ENCODE measurements around the gene MED16.

MED16 gene, protein sequence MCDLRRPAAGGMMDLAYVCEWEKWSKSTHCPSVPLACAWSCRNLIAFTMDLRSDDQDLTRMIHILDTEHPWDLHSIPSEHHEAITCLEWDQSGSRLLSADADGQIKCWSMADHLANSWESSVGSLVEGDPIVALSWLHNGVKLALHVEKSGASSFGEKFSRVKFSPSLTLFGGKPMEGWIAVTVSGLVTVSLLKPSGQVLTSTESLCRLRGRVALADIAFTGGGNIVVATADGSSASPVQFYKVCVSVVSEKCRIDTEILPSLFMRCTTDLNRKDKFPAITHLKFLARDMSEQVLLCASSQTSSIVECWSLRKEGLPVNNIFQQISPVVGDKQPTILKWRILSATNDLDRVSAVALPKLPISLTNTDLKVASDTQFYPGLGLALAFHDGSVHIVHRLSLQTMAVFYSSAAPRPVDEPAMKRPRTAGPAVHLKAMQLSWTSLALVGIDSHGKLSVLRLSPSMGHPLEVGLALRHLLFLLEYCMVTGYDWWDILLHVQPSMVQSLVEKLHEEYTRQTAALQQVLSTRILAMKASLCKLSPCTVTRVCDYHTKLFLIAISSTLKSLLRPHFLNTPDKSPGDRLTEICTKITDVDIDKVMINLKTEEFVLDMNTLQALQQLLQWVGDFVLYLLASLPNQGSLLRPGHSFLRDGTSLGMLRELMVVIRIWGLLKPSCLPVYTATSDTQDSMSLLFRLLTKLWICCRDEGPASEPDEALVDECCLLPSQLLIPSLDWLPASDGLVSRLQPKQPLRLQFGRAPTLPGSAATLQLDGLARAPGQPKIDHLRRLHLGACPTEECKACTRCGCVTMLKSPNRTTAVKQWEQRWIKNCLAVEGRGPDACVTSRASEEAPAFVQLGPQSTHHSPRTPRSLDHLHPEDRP

DNA sequence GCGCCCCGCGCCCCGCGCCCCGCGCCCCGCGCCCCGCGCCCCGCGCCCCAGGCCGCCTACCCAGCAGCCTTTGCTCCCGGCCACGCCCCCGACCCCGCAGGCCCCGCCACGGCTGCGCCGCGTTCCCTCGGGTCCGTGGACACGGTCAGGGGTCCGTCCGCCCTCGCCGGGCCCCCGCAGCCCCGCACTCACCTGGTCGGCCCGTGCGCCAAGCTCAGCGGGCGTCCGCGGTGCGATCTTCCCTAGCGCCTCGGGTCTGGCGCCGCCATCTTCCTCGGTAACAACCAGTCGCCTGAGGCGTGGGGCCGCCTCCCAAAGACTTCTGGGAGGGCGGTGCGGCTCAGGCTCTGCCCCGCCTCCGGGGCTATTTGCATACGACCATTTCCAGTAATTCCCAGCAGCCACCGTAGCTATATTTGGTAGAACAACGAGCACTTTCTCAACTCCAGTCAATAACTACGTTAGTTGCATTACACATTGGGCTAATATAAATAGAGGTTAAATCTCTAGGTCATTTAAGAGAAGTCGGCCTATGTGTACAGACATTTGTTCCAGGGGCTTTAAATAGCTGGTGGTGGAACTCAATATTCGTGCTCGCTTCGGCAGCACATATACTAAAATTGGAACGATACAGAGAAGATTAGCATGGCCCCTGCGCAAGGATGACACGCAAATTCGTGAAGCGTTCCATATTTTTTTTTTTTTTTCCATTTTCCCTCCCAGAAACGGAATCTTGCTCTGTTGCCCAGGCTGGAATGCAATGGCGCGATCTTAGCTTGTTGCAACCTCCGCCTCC lies at the start of gene MED16, which contains the start of gene RNU6-9:
TSS of gene MED16 (minus strand) at position 294 of the 796 bp plus-strand sequence. CDS start 2,056 bp downstream, outside the sequence.
TSS of gene RNU6-9 (plus strand) at position 591 of the 796 bp plus-strand sequence.
- no peaks in the 10 kb centered on the region for H3K9me3 Mint-ChIP-seq
- peak within 1 kb of the TSS; percentile 93 for H3K4me3 Mint-ChIP-seq
- peaks cover 13% of the 10 kb centered on the region for H3K4me1 Mint-ChIP-seq (ENCODE audit: low read depth)
- peaks cover 11% of the 10 kb centered on the region for H3K36me3 Mint-ChIP-seq (ENCODE audit: low read depth)
- H3K27me3 Mint-ChIP-seq (ENCODE audit: low read depth): no peaks in the 10 kb centered on the region
- H3K27ac Mint-ChIP-seq: peak within 1 kb of the TSS; percentile 96

DNA sequence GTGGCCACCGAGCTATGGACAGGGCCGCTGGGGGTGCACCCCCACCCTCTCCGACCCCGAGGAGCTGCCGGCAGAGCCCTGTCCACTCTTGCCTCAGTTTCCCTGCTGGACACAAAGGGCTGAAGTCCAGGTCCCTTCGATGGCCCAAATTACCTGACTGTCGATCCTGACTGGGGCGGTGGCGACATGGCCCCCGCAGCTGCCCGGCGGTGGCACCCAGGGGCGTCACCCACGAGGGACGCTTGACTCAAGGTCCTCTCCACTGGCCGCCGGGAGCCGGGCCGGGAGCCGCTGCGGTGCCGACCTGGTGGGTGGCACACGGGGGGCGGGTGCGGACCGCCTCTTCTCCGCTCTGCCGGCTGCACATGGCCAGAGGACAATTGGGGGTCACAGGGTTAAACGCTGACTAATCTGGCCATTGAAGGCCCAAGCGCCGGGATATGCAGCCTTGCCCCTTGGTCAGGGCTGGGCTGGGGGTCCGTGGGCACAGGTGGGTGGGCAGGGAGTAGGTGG lies 49.2 kb upstream of the MED16 start:
- no peak overlapping the region for H3K27ac Mint-ChIP-seq
- peaks cover 20% of the 10 kb centered on the region for H3K4me1 Mint-ChIP-seq (ENCODE audit: low read depth)
- H3K9me3 Mint-ChIP-seq: no peaks in the 10 kb centered on the region
- H3K36me3 Mint-ChIP-seq (ENCODE audit: low read depth): peaks cover 21% of the 10 kb centered on the region
- H3K4me3 Mint-ChIP-seq: no peak overlapping the region
- peaks cover 5% of the 10 kb centered on the region for H3K27me3 Mint-ChIP-seq (ENCODE audit: low read depth)

DNA sequence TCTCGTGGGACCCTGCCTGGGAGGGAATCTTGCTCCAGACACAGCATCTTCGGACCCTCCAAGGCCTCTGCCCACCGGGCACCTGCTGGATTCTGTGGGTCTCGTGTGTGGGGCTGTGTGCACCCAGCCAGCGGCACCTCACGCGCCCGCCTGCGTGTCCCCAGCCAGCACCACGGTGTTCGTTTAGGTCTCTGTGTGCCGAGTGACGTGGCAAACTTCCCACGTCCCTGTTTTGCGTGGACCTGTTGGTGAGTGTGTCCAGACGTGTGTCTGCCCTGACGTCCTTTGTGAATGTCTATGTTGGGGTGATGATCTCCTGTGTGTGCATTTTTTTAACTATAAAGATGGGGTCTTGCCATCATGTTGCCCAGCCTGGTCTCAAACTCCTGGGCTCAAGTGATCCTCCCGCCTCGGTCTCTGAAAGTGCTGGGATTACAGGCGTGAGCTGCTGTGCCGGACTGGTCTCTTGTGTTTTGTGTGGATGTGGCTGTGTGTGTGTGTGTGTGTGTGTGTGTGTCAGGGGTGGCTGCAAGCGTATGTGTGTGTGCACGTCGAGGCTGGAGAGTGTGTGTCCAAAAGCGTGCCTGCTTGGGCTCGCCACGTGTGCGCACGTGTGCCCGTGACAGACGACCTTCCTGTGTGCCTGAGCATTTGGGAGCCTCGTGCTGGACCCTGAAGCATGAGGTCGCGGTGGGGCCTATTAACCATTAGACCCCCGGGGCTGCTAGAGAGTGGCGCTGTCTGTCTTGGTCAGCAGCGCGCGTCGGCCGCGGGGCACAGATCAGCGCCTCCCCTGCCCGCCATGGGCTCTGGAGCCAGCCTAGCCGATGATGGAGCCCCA lies 48.5 kb upstream of the MED16 start:
- H3K27me3 Mint-ChIP-seq (ENCODE audit: low read depth): peaks cover 5% of the 10 kb centered on the region
- H3K27ac Mint-ChIP-seq: peak overlapping the region; percentile 49
- peaks cover 21% of the 10 kb centered on the region for H3K36me3 Mint-ChIP-seq (ENCODE audit: low read depth)
- H3K4me3 Mint-ChIP-seq: peak overlapping the region; percentile 67
- H3K9me3 Mint-ChIP-seq: no peaks in the 10 kb centered on the region
- H3K4me1 Mint-ChIP-seq (ENCODE audit: low read depth): peaks cover 22% of the 10 kb centered on the region

DNA sequence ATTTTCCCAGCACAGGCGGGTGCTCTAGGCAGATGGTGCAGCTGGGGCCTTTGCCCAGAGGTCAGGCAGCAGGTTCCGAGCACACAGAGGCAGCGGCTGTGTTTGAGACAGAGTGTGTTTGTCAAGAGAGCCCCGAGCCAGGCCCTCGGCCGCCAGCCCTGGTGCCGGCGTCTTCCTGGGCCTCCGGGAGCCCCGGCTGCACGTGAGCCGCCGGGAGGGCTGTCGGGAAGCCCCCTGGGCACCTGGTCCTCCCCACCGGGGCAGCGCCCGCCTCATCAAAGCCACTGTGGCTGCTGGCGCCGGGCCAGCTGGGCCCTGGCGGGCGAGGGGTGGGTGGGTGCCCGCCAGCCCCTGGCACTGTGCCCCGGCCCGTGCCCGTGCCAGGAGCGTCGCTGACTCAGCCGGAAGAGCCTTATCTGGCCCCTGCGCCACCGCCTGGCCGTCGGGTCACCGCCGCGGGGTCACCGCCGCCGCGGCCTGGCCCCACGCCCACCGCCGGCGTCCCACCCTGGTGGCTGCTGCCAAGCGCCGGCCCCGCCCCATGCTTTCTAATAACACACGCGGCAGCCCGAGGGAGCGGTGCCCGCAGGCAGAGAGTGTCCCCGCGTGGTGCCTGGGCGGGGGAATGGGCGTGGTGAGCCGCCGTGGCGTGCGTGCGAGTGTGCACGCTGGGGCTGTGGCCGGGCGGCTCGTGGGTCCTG lies 47.8 kb upstream of the MED16 start:
- Mint-ChIP-seq H3K9me3 (no peaks in the 10 kb centered on the region), H3K36me3 (ENCODE audit: low read depth) (peaks cover 21% of the 10 kb centered on the region), H3K27ac (no peak overlapping the region), H3K27me3 (ENCODE audit: low read depth) (peaks cover 5% of the 10 kb centered on the region), H3K4me3 (peak overlapping the region; percentile 77), H3K4me1 (ENCODE audit: low read depth) (peaks cover 22% of the 10 kb centered on the region)

DNA sequence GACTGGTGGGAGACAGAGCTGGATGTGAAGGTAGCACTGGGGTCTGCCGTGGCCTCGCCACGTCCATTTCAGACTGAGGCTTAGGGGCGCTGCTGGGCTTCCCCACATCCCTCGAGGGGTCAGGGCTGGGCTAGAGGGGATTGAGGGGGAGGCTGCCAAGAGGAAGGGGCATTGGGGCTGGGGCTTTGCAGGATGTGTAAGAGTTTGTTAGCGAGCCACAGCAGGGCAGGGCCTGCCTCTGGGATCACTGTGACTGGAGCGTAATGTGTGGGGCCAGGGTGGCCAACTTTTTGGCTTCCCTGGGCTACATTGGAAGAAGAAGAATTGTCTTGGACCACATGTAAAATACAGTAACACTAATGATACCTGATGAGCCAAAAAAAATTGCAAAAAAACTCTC lies 46.9 kb upstream of the MED16 start:
- peaks cover 22% of the 10 kb centered on the region for H3K4me1 Mint-ChIP-seq (ENCODE audit: low read depth)
- no peaks in the 10 kb centered on the region for H3K9me3 Mint-ChIP-seq
- peaks cover 5% of the 10 kb centered on the region for H3K27me3 Mint-ChIP-seq (ENCODE audit: low read depth)
- peak overlapping the region; percentile 77 for H3K4me3 Mint-ChIP-seq
- peaks cover 21% of the 10 kb centered on the region for H3K36me3 Mint-ChIP-seq (ENCODE audit: low read depth)
- no peak overlapping the region for H3K27ac Mint-ChIP-seq

DNA sequence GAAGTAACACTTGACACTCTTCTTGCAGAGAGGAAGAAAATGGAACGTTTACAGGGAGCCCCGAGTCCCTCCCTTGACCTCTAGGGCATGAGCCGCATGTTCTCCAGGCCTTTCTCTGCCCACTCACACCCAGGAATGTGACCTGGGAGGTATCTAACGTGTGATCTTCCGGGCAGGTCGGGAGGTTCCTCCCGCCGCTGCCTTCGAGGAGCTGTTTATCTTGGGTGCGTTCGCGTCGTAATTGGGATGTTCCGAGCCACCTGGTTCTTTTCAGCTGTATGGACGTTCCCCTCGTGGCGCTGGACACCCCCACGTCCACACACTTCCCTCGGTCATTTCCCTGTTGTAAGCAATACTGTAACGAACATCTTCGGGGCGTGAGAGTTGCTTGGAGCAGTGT lies 46.5 kb upstream of the MED16 start:
- peaks cover 21% of the 10 kb centered on the region for H3K36me3 Mint-ChIP-seq (ENCODE audit: low read depth)
- H3K9me3 Mint-ChIP-seq: no peaks in the 10 kb centered on the region
- H3K4me1 Mint-ChIP-seq (ENCODE audit: low read depth): peaks cover 22% of the 10 kb centered on the region
- H3K27ac Mint-ChIP-seq: no peak overlapping the region
- H3K4me3 Mint-ChIP-seq: no peak overlapping the region
- peaks cover 5% of the 10 kb centered on the region for H3K27me3 Mint-ChIP-seq (ENCODE audit: low read depth)

DNA sequence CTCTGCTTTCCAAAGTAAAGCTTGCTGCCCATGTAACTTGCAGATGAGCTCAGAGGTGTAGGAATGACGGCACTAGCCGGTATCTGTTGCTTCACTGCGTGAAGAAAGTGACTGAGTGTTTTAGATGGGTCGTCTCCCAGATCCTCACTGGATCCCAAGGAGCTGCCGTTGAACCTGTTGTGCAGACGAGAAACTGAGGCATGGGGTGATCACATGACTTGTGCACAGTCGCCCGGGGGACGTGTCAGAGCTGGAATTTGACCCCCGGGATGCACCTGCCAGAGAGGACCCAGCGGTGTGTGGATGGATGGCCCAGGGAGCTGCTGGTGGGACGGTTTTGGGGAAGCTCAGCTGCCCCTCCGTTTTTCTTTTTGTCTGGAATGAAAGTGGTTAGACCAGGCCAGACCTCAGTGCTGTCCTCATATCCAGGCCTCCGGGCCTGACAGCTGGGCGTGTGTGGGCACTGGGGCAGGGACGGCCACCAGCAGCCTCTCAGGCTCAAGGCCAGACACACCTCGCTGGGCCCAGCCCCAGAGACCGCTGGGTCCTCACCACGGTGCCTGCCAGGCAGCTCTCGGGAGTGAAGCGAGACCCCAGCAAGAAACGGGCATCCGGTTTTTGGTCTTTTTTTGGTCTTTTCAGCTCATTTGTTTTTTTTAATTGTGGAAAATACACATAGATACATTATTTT lies 45.4 kb upstream of the MED16 start:
- H3K36me3 Mint-ChIP-seq (ENCODE audit: low read depth): peaks cover 21% of the 10 kb centered on the region
- no peaks in the 10 kb centered on the region for H3K9me3 Mint-ChIP-seq
- H3K27ac Mint-ChIP-seq: no peak overlapping the region
- H3K27me3 Mint-ChIP-seq (ENCODE audit: low read depth): peaks cover 5% of the 10 kb centered on the region
- no peak overlapping the region for H3K4me3 Mint-ChIP-seq
- peaks cover 22% of the 10 kb centered on the region for H3K4me1 Mint-ChIP-seq (ENCODE audit: low read depth)

DNA sequence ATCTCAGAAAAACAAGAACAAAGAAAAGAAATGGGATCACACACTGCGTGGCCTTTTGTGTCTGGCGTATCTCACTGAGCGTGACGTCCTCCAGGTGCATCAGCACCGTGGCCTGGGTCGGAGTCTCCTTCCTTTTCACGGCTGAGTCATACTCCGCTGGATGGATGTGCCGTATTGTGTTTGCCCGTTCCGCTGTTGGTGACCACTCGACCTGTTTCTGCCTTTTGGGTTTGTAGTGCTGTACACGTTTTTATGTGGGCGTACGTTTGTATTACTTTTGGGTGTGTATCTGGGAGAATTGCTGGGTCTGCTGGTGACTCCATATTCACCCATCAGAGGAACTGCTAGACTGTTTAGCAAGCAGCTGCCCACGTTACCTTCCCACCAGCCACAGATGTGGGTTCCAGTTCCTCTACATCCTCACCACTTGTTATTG lies 44.3 kb upstream of the MED16 start:
- Mint-ChIP-seq H3K36me3 (ENCODE audit: low read depth) (peaks cover 21% of the 10 kb centered on the region), H3K9me3 (no peaks in the 10 kb centered on the region), H3K27me3 (ENCODE audit: low read depth) (peaks cover 5% of the 10 kb centered on the region), H3K27ac (peak overlapping the region; percentile 62), H3K4me3 (peak overlapping the region; percentile 49), H3K4me1 (ENCODE audit: low read depth) (peaks cover 24% of the 10 kb centered on the region)

DNA sequence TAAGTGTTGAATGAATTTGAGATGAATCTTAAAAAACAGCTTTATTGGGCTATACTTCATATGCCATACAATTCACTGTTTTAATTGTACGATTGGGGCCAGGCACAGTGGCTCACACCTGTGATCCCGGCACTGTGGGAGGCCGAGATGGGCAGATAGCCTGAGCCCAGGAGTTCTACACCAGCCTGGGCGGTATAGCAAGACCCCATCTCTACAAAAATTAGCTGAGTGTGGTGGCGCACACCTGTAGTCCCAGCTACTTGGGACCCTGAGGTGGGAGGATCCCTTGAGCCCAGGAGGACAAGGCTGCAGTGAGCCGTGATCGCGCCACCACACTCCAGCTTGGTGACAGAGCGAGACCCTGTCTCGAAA lies 43.2 kb upstream of the MED16 start:
- Mint-ChIP-seq H3K4me1 (ENCODE audit: low read depth) (peaks cover 21% of the 10 kb centered on the region), H3K27me3 (ENCODE audit: low read depth) (peaks cover 5% of the 10 kb centered on the region), H3K36me3 (ENCODE audit: low read depth) (peaks cover 19% of the 10 kb centered on the region), H3K9me3 (no peaks in the 10 kb centered on the region), H3K4me3 (no peak overlapping the region), H3K27ac (no peak overlapping the region)

DNA sequence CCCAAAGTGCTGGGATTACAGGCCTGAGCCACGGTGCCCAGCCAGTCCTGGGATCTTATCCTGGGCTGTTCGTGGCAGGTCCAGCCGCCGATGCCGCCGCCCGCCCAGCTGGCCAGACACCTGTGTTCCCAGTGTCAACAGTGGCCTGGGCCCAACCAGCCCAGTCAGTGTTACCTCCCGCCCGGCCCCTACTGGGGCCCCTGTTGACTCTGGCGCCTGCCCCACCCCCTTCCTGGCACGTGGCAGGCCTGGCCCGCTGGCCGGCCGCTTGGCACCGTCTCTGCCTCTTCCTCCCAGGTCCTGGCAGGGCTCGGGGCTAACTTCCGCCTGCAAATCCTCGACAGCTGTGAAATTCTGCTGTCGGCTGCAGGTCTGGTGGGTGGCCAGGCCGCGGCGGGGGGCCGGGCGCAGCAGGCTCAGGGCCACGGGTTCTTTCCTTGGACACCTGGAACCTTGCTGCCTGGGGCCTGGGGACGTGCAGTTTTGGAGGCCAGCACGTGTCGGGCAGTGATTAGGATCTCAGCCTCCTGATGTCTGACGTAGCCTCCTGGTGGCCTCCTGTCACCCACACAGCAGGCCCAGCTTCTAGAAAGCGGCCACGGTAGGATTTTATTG lies 42.0 kb upstream of the MED16 start:
- peaks cover under 1% of the 10 kb centered on the region for H3K27me3 Mint-ChIP-seq (ENCODE audit: low read depth)
- H3K4me1 Mint-ChIP-seq (ENCODE audit: low read depth): peaks cover 16% of the 10 kb centered on the region
- no peak overlapping the region for H3K27ac Mint-ChIP-seq
- no peaks in the 10 kb centered on the region for H3K9me3 Mint-ChIP-seq
- H3K36me3 Mint-ChIP-seq (ENCODE audit: low read depth): peaks cover 15% of the 10 kb centered on the region
- H3K4me3 Mint-ChIP-seq: no peak overlapping the region

DNA sequence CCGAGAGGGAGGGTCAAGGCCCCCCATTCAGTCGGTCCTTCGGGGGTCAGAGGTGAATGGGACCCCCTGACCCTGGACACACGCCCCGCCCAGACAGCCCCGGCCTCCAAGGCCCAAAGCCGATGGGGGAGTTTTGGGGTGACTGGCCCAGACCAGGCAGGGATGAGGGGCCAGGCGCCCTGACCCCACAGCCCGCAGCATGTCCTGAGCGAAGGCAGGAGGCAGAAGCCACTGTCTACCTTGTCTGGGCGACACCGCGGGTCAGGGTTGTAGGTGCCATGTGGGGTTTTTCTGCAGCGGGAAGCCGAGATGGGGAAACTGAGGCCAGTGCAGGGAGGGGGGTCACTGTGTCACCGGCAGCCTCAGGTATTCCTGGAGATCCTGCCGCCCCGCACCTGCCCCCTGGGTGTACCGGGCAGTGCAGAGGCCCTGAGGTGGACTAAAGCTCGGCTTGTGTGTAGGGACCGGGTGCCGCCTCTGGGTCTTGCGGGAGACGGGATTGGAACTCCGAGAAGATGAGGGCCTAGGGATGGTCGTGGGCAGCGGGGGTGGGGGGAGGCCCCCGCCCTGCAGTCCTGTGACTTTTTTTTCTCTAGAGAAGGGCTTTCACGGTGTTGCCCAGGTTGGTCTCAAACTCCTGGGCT lies 41.3 kb upstream of the MED16 start:
- H3K27me3 Mint-ChIP-seq (ENCODE audit: low read depth): no peaks in the 10 kb centered on the region
- no peaks in the 10 kb centered on the region for H3K9me3 Mint-ChIP-seq
- no peak overlapping the region for H3K27ac Mint-ChIP-seq
- H3K4me3 Mint-ChIP-seq: no peak overlapping the region
- peaks cover 8% of the 10 kb centered on the region for H3K36me3 Mint-ChIP-seq (ENCODE audit: low read depth)
- H3K4me1 Mint-ChIP-seq (ENCODE audit: low read depth): peaks cover 13% of the 10 kb centered on the region

DNA sequence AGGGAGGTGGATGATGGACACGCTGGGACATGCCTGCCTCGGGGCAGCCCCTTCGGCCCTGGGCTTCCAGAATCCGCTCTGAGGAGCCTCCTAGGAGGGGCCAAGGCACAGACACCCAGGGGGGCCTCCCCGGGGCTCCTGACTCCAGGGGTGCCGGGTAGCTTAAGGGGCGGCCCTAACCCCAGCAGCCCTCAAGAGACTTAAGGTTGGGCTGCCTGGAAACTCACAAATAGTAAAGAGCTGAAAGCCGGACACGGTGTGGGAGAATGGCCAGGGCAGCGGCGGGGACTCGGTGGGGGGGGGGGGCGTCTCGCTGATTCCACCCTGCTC lies 40.5 kb upstream of the MED16 start:
- H3K4me3 Mint-ChIP-seq: no peak overlapping the region
- H3K27ac Mint-ChIP-seq: no peak overlapping the region
- H3K4me1 Mint-ChIP-seq (ENCODE audit: low read depth): peaks cover 12% of the 10 kb centered on the region
- H3K36me3 Mint-ChIP-seq (ENCODE audit: low read depth): peaks cover 7% of the 10 kb centered on the region
- H3K9me3 Mint-ChIP-seq: no peaks in the 10 kb centered on the region
- H3K27me3 Mint-ChIP-seq (ENCODE audit: low read depth): no peaks in the 10 kb centered on the region
